Activated CD4-positive, CD25-positive, alpha-beta regulatory T cell treated with anti-CD3 and anti-CD28 coated beads, Interleukin-2, amount 50 U/mL, for 24 hours (primary cell): ENCODE measurements around the gene GLS.
A peak's percentile ranks its signal among the peaks of the same experiment; 100 is the strongest.
"Not testable (repeated sequence)": the region's sequence is repeated elsewhere in the genome, so short reads cannot be mapped to it uniquely, and the experiment has no call there.

ENCODE experiments used
- ATAC-seq, 2 donors: fragments of 150-1000 bp; cut with Tn5 transposase; one replicate each; pipeline ENCODE4 v1.10.0; 2021; ENCODE audit warnings: mild to moderate bottlenecking in 1 of 2, moderate library complexity in 1 of 2

GLS gene

DNA sequence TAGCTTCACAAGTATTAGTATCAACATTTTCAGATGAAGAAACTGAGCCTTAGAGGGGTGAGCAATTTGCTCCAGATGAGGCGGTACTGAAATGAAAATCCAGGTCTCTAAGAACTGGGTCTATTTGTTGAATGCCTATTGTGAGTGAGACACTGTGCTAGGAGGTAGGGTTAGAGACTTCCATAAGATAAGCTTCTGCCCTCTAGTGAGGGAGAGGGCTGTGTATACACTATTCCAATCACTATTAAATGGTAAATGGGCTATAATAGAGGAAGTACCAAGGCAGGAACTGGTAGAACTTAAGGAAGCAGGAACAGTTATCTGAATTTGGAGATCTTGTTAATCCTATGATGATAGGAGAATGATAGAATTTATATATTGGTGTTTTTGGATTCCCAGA is 23.6 kb upstream of the GLS start:
- no peak for ATAC-seq

DNA sequence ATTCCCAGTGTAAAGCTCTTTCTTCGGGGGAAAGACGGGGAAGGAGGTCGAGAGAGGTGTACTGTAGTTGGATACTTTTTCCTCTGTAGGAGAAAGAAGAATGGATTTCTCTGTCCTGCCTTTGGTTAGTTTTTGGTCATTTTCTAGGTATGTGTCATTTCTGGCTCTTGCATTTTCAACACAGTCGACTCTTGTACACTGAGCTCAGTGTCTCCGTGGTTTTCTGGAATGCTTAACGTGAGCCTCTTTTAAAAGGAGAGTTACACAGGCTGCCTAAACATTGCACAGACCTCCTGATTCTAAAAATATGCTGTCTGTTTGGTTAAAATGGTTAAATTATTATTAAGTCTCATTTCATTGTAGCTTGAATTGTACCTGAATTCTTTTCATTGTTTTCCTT is 21.8 kb upstream of the GLS start:
- ATAC-seq = no peak

GRCh38 chr2:190859347-190860297 is 21.0 kb upstream of the GLS start:
- no peak for ATAC-seq

DNA sequence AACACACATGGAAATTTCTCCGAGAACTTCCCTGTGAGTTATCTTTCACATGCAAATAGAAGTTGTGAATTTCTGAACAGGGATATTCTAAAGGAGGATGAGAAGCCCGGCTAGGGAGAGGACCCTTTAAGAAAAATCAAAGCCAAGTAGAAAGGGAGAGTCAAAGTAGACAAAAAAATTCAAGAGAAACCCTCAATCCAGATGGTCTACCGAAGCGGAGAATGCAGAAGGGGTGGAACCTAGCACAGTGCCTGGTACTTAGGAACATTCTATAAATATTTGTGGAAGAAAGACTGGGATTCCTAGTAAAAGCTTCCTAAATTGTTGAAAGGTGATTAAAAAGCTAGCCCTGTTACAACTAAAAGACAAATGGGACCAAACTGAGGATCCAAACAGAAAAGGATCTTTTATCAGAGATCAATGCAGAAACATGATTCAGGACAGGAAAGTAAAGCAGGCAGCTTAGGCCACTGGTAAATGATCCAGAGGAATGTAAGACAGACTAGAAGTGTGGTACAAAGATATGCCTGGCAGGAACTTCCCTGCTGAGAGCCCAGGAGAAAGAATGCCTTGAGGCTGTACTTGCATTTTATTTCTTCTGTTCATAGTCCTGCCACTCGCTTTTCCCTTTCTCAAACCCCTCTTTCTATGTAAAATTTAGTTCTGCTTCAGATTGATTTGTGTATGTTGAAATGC is 19.5 kb upstream of the GLS start:
- ATAC-seq = no peak

GRCh38 chr2:190862128-190862527 is 18.5 kb upstream of the GLS start:
- ATAC-seq = peak; percentile 17

- peak; percentile 75 to 78 for ATAC-seq
Observed at GRCh38 chr2:190862571-190862991, 18.0 kb upstream of the GLS start.

DNA sequence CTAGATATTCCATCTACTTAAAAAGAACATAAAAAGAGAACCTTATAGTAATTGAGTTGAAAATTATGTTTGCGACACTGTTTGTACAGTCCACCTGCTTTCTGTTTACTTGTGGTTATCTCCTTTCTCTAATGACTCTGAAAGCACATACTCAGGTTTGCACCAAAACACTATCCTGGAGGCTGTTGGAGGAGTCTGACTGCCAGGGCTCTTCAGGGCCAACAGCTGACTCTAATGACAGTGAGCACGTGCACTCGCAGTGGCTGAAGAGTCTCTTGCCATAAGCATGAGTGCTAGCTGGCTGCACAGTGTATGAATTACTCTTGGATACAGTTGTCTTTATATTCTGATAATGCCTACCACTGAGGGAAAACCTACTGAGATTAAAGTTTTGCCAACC is 16.7 kb upstream of the GLS start:
- no peak for ATAC-seq

GRCh38 chr2:190864375-190864774 is 16.2 kb upstream of the GLS start:
- ATAC-seq = no peak

DNA sequence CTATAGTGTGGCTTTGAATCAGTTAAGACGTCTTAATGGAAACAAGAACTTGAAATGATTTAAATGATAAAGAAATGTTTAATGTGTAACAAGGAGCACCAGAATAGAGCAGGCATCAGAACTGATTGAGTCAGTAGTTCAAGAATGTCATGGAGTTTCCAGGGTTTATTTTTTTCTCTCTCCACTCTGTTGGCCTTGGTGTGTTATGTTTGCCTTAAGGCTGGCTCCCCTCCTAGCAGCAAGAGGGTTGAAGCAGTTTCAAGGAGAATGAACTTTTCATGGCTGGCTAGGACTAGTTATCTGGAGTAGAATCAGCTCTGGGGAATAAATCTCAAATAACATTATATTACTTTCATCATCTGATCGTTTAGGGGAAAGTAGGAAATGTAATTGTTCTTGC is 13.4 kb upstream of the GLS start:
- ATAC-seq = no peak

- no peak for ATAC-seq
Observed at GRCh38 chr2:190867832-190868231, 12.8 kb upstream of the GLS start.

DNA sequence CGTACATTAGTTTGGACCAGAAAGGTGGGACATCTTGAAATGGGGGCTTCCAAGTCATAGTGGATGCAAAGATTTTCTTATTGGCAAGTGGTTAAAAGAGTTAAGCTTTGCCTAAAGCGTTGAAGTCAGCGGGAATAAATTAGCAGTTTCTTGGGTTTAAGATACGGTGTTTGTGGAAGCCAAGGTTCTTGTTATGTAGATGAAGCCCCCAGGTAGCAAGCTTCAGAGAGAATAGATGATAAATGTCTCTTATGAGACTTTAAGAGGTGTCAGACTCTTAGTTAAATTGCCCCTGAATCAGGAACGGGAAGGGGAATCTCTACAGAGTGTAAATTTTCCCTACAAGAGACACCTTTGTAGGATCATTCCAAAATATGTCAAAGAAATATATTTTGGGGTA is 10.9 kb upstream of the GLS start:
- no peak for ATAC-seq

- ATAC-seq = not testable (repeated sequence)
Observed at GRCh38 chr2:190873451-190873850, 7.2 kb upstream of the GLS start.

DNA sequence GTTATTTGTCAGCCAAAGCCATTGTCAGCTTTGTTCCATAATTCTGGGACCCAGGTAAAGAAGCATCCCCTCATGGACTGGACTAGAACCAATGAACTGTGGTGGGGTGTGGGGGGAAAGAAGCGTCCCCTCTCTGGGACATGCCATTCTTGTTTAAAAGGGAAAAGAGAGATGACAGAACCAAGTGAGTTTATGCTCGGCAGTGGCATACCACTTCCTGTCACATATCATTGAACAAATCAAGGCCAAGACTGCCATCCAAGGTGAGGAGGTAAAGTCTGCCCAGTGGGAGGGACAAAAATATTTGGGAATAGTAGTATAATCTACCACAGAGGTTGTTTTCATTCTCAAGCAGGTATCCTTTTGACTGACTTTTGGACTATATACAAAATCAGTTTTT is 4.7 kb upstream of the GLS start:
- no peak for ATAC-seq

DNA sequence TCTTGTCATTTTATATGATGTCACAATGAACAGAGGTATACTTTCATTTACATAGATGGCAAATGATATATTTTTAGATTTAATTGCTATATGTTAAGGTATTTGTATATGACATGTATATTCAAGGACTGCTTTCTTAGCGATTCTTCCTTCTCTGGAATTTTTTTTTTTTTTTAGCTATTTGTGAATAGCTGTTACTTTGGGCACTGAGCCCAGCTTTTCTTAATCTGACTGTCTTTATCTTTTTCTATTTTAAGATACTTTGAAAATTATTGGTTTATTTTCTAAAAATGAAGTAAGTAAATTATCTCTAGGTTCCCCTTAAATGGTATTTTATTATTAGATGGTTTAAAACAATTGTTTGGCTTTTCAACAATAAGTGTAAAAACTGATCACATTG is 4.0 kb upstream of the GLS start:
- ATAC-seq = no peak

GRCh38 chr2:190877436-190877835 is 3.2 kb upstream of the GLS start:
- ATAC-seq = no peak

DNA sequence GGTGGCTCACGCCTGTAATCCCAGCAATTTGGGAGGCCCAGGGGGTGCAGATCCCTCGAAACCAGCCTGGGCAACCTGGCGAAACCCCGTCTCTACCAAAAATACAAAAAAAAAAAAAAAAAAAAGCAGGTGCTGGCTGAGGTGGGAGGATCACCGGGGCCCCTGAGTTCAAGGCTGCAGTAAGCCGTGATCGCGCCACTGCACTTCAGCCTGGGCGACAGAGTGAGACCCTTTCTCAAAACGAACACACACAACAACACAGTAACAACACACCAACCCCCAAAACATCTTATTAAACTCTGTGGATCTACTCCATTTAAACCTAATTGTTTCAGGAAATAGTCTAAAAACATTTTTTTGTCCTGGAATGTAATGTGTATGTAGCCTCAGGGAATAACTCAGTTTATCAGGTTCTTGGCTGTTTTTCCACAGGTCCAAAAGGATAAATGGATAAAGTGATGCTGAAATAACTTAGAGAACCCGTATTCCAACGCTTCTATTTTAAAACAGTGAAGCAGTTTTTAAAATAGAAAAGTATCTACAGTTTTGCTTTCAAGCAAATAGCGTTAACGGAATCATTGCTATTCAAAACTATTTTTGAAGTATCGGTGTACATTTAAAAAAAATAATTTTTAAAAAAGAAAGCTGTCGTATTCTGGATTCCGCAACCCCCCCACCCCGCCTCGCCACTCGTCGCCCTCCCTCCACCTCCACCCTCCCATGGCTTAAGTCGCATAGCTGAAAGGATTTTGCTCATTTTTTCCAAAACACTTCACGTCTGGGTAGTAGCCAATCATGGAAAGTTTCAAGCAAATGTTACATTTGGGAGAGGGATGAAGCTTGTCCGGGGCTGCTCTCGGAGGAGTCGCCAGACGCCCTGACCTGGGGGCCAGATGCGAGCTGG is 895 bp upstream of the GLS start:
- peak; percentile 0 to 2 for ATAC-seq

- ATAC-seq = peak in 1 of 2 donors; percentile 22
Observed at GRCh38 chr2:190881084-190881597, 520 bp downstream of the GLS start.

- ATAC-seq = peak; percentile 50 to 53
Observed at GRCh38 chr2:190881598-190882410, 1.2 kb downstream of the GLS start.

- ATAC-seq = no peak
Observed at GRCh38 chr2:190882411-190882766, 1.8 kb downstream of the GLS start.

GRCh38 chr2:190882856-190883582 is 2.4 kb downstream of the GLS start:
- no peak for ATAC-seq

DNA sequence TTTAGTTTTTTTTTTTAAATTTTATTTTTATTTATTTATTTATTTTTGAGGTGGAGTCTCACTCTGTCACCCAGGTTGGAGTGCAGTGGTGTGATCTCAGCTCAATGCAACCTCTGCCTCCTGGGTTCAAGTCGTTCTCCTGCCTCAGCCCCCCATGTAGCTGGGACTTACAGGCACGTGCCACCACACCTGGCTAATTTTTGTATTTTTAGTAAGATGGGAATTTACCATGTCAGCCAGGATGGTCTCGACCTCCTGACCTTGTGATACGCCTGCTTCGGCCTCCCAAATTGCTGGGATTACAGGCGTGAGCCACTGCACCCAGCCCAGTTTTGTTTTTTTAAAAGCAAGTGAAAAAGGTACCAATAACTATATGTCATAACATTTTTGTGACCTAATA is 5.2 kb downstream of the GLS start:
- ATAC-seq = not testable (repeated sequence)
